GM19463 (cell line): ENCODE data around the gene SRSF2.
"Not testable (repeated sequence)": the region's sequence is repeated elsewhere in the genome, so short reads cannot be mapped to it uniquely, and the experiment has no call there.

Source experiments
- ATAC-seq: cut with Tn5 transposase; IDR thresholded peaks from one replicate; pipeline ENCODE4 v1.9.1; 2021; ENCODE audit warnings: mild to moderate bottlenecking, moderate library complexity; ENCODE audit not compliant: unreplicated experiment

The SRSF2 gene

GRCh38 chr17:76722279-76722678, 14.9 kb downstream of the SRSF2 start:
- no peak for ATAC-seq

GRCh38 chr17:76721463-76721862, 15.7 kb downstream of the SRSF2 start:
- no peak for ATAC-seq

GRCh38 chr17:76720941-76721340, 16.2 kb downstream of the SRSF2 start:
- ATAC-seq: no peak

- no peak for ATAC-seq
Measured at GRCh38 chr17:76720211-76720610, 16.9 kb downstream of the SRSF2 start.

GRCh38 chr17:76718516-76718915, 18.6 kb downstream of the SRSF2 start:
- ATAC-seq: no peak

GRCh38 chr17:76716839-76717215, 20.3 kb downstream of the SRSF2 start:
- no peak for ATAC-seq

- ATAC-seq: no peak
Measured at GRCh38 chr17:76716146-76716838, 20.8 kb downstream of the SRSF2 start.

- no peak for ATAC-seq
Measured at GRCh38 chr17:76715496-76715830, 21.7 kb downstream of the SRSF2 start.

- no peak for ATAC-seq
Measured at GRCh38 chr17:76714822-76715495, 22.2 kb downstream of the SRSF2 start.

GRCh38 chr17:76714336-76714735, 22.8 kb downstream of the SRSF2 start:
- ATAC-seq: no peak

- no peak for ATAC-seq
Measured at GRCh38 chr17:76713765-76714164, 23.4 kb downstream of the SRSF2 start.

- not testable (repeated sequence) for ATAC-seq
Measured at GRCh38 chr17:76712321-76712720, 24.8 kb downstream of the SRSF2 start.

GRCh38 chr17:76710863-76711611, 26.1 kb downstream of the SRSF2 start, which contains the start of gene MXRA7:
TSS of gene MXRA7 (minus strand) at chr17:76710965. CDS start at chr17:76710946, 19 bp downstream.
- no peak for ATAC-seq

- not testable (repeated sequence) for ATAC-seq
Measured at GRCh38 chr17:76709951-76710862, 26.9 kb downstream of the SRSF2 start.

GRCh38 chr17:76709077-76709950, 27.8 kb downstream of the SRSF2 start:
- ATAC-seq: no peak

- ATAC-seq: no peak
Measured at GRCh38 chr17:76707985-76708807, 28.9 kb downstream of the SRSF2 start.

- no peak for ATAC-seq
Measured at GRCh38 chr17:76706817-76707216, 30.3 kb downstream of the SRSF2 start.

GRCh38 chr17:76704805-76705204, 32.3 kb downstream of the SRSF2 start:
- no peak for ATAC-seq
